Upper lobe of right lung (tissue), 1 donor: Measurements from ENCODE around the gene DNAH3. TPM values are rescaled to one million over a fixed set of nuclear protein-coding genes. Genes with fewer than 3 reads are reported as not detected.

Source experiments
- ATAC-seq: fragments of 200-7000 bp; cut with Tn5 transposase; one replicate; pipeline ENCODE4 v1.9.1; 2020; ENCODE audit warnings: mild to moderate bottlenecking, moderate library complexity
- DNase-seq: peaks from one replicate; pipeline ENCODE4 v3.0.0-alpha.2; 2020
- H3K27ac ChIP-seq: fragments of 200-600 bp; one replicate; pipeline ENCODE4 v1.8.0; 2022
- H3K27me3 ChIP-seq: fragments of 200-600 bp; one replicate; pipeline ENCODE4 v1.8.0; 2022; ENCODE audit warnings: mild to moderate bottlenecking
- H3K36me3 ChIP-seq: fragments of 200-600 bp; one replicate; pipeline ENCODE4 v1.8.0; 2022
- H3K4me1 ChIP-seq: fragments of 200-600 bp; one replicate; pipeline ENCODE4 v1.8.0; 2022
- H3K4me3 ChIP-seq: fragments of 200-600 bp; one replicate; pipeline ENCODE4 v1.8.0; 2022; ENCODE audit warnings: mild to moderate bottlenecking
- H3K9me3 ChIP-seq: fragments of 200-600 bp; one replicate; pipeline ENCODE4 v1.8.0; 2022
- intact Hi-C: fragments of 100-400 bp; cut with DNase I; formaldehyde crosslinking; loops from one replicate; pipeline ENCODE4 v1.11.0; 2022
- total RNA-seq: library from RNA; stranded (reverse); fragmentation: NEBNext Ultra II Directional; extraction: Animal tissue kit (Norgen Biotek cat#: 25700); gene quantifications from one replicate; pipeline ENCODE4 v1.2.1, GENCODE V29; 2021
- TF ChIP-seq, protein P1 (sequence below): fragments of 200-600 bp; IDR thresholded peaks from one replicate; pipeline ENCODE4 v1.8.0; 2022; ENCODE audit warnings: antibody characterized with exemption
- donor health status: DM: no; HTN: yes; CAD: no; lungs with severe emphysema.

DNAH3 gene
- total RNA-seq, 1 donor from 2014 or later = 0.06 TPM

DNA sequence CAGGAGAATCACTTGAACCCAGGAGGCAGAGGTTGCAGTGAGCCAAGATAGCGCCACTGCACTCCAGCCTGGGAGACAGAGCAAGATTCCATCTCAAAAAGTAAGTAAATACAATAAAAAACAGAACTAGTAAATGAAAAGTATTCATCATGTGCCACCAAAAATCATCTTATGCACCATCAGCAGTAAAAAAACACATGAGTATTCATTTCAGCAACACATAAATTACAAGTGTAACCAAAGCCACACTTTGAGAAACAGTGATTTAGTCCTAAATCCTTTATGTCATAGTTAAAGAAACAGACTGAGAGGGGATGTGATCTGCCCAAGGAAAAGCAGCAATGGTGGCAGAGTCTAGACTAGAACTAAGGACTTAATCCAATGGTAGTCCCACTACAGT, 263.4 kb downstream of the DNAH3 start:
- intact Hi-C loops = no loop called here
- no peak overlapping the region for H3K4me3 ChIP-seq
- no peaks in the 10 kb centered on the region for H3K27me3 ChIP-seq
- no peak overlapping the region for H3K27ac ChIP-seq
- H3K36me3 ChIP-seq = peaks cover 10% of the 10 kb centered on the region
- TF ChIP-seq, protein P1, sequence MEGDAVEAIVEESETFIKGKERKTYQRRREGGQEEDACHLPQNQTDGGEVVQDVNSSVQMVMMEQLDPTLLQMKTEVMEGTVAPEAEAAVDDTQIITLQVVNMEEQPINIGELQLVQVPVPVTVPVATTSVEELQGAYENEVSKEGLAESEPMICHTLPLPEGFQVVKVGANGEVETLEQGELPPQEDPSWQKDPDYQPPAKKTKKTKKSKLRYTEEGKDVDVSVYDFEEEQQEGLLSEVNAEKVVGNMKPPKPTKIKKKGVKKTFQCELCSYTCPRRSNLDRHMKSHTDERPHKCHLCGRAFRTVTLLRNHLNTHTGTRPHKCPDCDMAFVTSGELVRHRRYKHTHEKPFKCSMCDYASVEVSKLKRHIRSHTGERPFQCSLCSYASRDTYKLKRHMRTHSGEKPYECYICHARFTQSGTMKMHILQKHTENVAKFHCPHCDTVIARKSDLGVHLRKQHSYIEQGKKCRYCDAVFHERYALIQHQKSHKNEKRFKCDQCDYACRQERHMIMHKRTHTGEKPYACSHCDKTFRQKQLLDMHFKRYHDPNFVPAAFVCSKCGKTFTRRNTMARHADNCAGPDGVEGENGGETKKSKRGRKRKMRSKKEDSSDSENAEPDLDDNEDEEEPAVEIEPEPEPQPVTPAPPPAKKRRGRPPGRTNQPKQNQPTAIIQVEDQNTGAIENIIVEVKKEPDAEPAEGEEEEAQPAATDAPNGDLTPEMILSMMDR = no peak
- peaks cover 38% of the 10 kb centered on the region for H3K4me1 ChIP-seq
- ATAC-seq (no peak), DNase-seq (no peak)
- H3K9me3 ChIP-seq = no peaks in the 10 kb centered on the region

DNA sequence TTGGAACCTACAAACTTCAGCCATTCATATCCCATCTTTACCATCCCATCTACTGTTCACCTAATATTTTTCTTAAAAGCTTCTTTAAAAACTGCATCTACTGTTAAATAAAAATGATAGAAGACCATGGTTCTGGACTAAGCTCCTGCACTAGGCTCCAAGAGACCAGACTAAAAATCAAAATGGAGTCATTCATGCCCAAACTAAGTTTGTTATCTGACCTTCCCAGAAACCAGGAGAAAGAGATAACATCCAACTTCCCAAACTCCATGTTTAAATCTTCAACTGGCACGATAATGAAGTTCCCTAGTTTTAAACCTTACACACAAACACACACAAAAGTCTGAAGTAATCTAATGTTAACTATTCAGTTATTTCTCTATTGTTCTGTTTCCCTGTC, 264.3 kb downstream of the DNAH3 start:
- DNase-seq = no peak
- Histone ChIP-seq H3K9me3 (no peaks in the 10 kb centered on the region), H3K36me3 (peaks cover 7% of the 10 kb centered on the region), H3K27ac (no peak overlapping the region), H3K4me1 (peaks cover 40% of the 10 kb centered on the region), H3K4me3 (no peak overlapping the region), H3K27me3 (no peaks in the 10 kb centered on the region)
- TF ChIP-seq, protein P1 = no peak
- no peak for ATAC-seq
- intact Hi-C loops = no loop called here

DNA sequence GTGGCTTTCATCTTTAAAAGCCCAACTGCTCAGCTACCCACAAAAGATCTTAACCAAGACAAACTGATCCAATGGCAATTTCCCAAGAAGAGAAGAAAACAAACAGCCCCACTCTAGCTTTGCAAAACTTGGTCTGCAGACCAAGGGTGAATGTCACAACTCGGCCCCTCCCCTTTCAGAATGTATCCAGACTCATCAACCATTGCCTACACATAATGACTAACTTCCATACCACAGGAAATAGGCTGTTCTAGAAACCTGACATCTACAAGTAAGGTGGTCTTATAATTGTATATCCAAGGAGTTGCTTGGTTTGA, 266.4 kb downstream of the DNAH3 start:
- H3K27ac ChIP-seq = no peak overlapping the region
- H3K4me3 ChIP-seq = no peak overlapping the region
- TF ChIP-seq, protein P1 = no peak
- intact Hi-C loops = no loop called here
- ATAC-seq = peak; percentile 37
- peaks cover 52% of the 10 kb centered on the region for H3K4me1 ChIP-seq
- no peaks in the 10 kb centered on the region for H3K27me3 ChIP-seq
- H3K9me3 ChIP-seq = no peaks in the 10 kb centered on the region
- DNase-seq = no peak
- H3K36me3 ChIP-seq = no peaks in the 10 kb centered on the region

DNA sequence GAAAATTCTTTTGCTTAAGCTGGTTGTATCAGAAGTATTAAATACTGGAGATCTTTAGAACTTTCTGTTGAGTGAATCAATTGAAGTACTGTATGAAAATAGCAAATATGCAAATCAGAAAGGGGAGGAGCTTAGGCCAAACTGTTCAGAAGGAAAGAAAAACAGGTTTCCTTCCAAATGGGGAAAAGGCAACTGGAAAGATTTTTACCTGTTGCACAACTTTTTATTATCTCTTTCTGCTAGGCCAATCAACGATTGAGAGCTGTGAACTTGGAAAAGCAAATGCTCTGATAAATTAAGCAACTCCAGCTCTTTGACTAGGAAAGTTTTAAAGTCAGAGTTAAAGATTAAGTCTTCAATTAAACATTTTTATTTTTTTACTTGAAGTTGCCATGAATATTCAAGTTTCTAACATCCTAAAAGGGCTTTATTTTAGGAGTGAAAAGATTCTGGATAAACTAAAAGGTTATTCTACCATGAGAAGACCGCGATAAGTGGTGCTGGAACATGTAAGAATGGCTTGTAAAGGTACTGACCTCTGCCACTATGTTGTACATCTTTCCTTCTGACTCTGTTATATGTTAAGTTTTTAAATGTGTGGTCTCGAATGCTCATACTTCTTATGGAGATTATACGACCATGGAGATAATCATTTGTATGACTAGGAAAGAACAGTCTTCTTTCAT, 266.9 kb downstream of the DNAH3 start:
- peak; percentile 9 for ATAC-seq
- Histone ChIP-seq H3K9me3 (no peaks in the 10 kb centered on the region), H3K27ac (no peak overlapping the region), H3K4me1 (peaks cover 53% of the 10 kb centered on the region), H3K4me3 (no peak overlapping the region), H3K27me3 (no peaks in the 10 kb centered on the region), H3K36me3 (no peaks in the 10 kb centered on the region)
- intact Hi-C loops = no loop called here
- DNase-seq = no peak
- TF ChIP-seq, protein P1 = no peak

Other genes with a start within 250 kb of the DNAH3 start
- 33.3 TPM for gene LDAF1, start 7.8 kb upstream of the DNAH3 start, total RNA-seq
- 0.67 TPM for gene ZP2, start 60.7 kb upstream of the DNAH3 start, total RNA-seq
- not detected for gene ANKS4B, start 82.9 kb upstream of the DNAH3 start, total RNA-seq
- gene CRYM, start 127.4 kb upstream of the DNAH3 start, total RNA-seq = 4.8 TPM